ENCODE results near the gene STARD3NL. TPM values are rescaled to one million over a fixed set of nuclear protein-coding genes. Genes with fewer than 3 reads are reported as not detected.
A peak's percentile ranks its signal among the peaks of the same experiment; 100 is the strongest.

Gene STARD3NL
- total and polyA plus RNA-seq, 2 experiments from 2014 or later = 55.1 to 55.3 TPM

- Mint-ChIP-seq H3K4me3 (no peak overlapping the region), H3K9me3 (no peaks in the 10 kb centered on the region; the same call in 2 of the 3 replicates), H3K36me3 (ENCODE audit: low read depth) (no peaks in the 10 kb centered on the region), H3K4me1 (no peaks in the 10 kb centered on the region), H3K27me3 (ENCODE audit: insufficient read depth, low read depth, poor library complexity) (no peaks in the 10 kb centered on the region), H3K27ac (no peak overlapping the region)
- no peaks in the 10 kb centered on the region for H3K27me3 ChIP-seq (ENCODE audit: insufficient read depth)
- no peaks in the 10 kb centered on the region for H3K9me2 ChIP-seq (ENCODE audit: insufficient read depth)
- H3K79me2 ChIP-seq (replicated peaks; ENCODE audit: insufficient read depth) = no peaks in the 10 kb centered on the region
- H3K4me1 ChIP-seq (ENCODE audit: insufficient read depth) = no peaks in the 10 kb centered on the region
- ATAC-seq = no peak
- no peaks in the 10 kb centered on the region for H3K36me3 ChIP-seq (ENCODE audit: insufficient read depth)
- no peak for DNase-seq (ENCODE audit: low spot score)
- no peak overlapping the region for H3K4me2 ChIP-seq
- H2AFZ ChIP-seq = peak overlapping the region; percentile 20; the same call in 1 of the 2 replicates
- no peak overlapping the region for H3K4me3 ChIP-seq
- H4K20me1 ChIP-seq (replicated peaks; ENCODE audit: insufficient read depth) = no peaks in the 10 kb centered on the region
- TF ChIP-seq NANOG (IDR thresholded peaks at IDR 0.05; ENCODE audit: borderline replicate concordance) (no peak), JUNB (IDR thresholded peaks at IDR 0.05; ENCODE audit: unreplicated experiment) (no peak), REST (IDR thresholded peaks at IDR 0.05; ENCODE audit: unreplicated experiment) (no peak), POLR2AphosphoS5 (IDR thresholded peaks at IDR 0.05; ENCODE audit: low read depth) (no peak), STAT1 (IDR thresholded peaks at IDR 0.05; ENCODE audit: unreplicated experiment) (no peak), CREB1 (CRISPR knock-in tag; IDR thresholded peaks at IDR 0.05; ENCODE audit: low read depth) (no peak), ZNF114 (CRISPR knock-in tag; IDR thresholded peaks at IDR 0.05) (no peak), EZH2 (IDR thresholded peaks at IDR 0.05; ENCODE audit: low read depth, unreplicated experiment) (no peak), EZH2phosphoT487 (IDR thresholded peaks at IDR 0.05; ENCODE audit: unreplicated experiment) (no peak)
- TF ChIP-seq, protein P1, sequence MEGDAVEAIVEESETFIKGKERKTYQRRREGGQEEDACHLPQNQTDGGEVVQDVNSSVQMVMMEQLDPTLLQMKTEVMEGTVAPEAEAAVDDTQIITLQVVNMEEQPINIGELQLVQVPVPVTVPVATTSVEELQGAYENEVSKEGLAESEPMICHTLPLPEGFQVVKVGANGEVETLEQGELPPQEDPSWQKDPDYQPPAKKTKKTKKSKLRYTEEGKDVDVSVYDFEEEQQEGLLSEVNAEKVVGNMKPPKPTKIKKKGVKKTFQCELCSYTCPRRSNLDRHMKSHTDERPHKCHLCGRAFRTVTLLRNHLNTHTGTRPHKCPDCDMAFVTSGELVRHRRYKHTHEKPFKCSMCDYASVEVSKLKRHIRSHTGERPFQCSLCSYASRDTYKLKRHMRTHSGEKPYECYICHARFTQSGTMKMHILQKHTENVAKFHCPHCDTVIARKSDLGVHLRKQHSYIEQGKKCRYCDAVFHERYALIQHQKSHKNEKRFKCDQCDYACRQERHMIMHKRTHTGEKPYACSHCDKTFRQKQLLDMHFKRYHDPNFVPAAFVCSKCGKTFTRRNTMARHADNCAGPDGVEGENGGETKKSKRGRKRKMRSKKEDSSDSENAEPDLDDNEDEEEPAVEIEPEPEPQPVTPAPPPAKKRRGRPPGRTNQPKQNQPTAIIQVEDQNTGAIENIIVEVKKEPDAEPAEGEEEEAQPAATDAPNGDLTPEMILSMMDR (conservative IDR thresholded peaks at IDR 0.05; ENCODE audit: low read depth in 2 of 2) = no peak
- TF ChIP-seq, protein P2, sequence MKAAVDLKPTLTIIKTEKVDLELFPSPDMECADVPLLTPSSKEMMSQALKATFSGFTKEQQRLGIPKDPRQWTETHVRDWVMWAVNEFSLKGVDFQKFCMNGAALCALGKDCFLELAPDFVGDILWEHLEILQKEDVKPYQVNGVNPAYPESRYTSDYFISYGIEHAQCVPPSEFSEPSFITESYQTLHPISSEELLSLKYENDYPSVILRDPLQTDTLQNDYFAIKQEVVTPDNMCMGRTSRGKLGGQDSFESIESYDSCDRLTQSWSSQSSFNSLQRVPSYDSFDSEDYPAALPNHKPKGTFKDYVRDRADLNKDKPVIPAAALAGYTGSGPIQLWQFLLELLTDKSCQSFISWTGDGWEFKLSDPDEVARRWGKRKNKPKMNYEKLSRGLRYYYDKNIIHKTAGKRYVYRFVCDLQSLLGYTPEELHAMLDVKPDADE (IDR thresholded peaks at IDR 0.05) = no peak
- H3F3A ChIP-seq (replicated peaks; ENCODE audit: low read depth) = no peaks in the 10 kb centered on the region
- H3K27ac ChIP-seq (ENCODE audit: low read depth) = no peak overlapping the region
These were observed 8.2 kb upstream of the STARD3NL start for GRCh38 chr7:38169847-38170246.
